K562 (cell line): ENCODE results near the gene HOXB8. TPM values are rescaled to one million over a fixed set of nuclear protein-coding genes. Genes with fewer than 3 reads are reported as not detected.

Experiments used
- ATAC-seq: fragments of 200-7000 bp; cut with Tn5 transposase; 3 replicates; pipeline ENCODE4 v1.9.1; 2020; ENCODE audit warnings: moderate library complexity
- BruUV-seq: library from RNA; stranded (reverse); fragments of 400-500 nt; replicated peaks from 2 replicates; lab custom pipeline; 2021; lab: Mats Ljungman, UMichigan
- CTCF ChIA-PET: fragments of 300-600 bp; formaldehyde crosslinking; extraction: SDS; loops from one replicate; lab custom pipeline; 2021; ENCODE audit warnings: low intra/inter-chr PET ratio; lab: Yijun Ruan, JAX
- POLR2A ChIA-PET: fragments of 300-600, 350-650 bp; sonication (Branson Sonifier 250); formaldehyde crosslinking; extraction: SDS; loops from one replicate; lab custom pipeline; 2021; ENCODE audit warnings: antibody characterized with exemption, inconsistent platforms; lab: Yijun Ruan, JAX
- DNase-seq, 4 experiments: peaks; one replicate each; pipeline versions ENCODE4 v3.0.0 to v3.0.0-alpha.2; 2011 to 2018; ENCODE audit warnings: low spot score in 3 of 4, mixed read lengths in 3 of 4; ENCODE audit errors: extremely low read depth in 1 of 4
- FAIRE-seq: peaks from 2 replicates; lab custom pipeline; 2011; peaks lifted over from hg19 to GRCh38; lab: Jason Lieb, UNC
- H2AFZ ChIP-seq: 2 replicates; pipeline ENCODE4 v1.6.0; 2011; ENCODE audit warnings: low read depth, low read length, control low read depth, inconsistent platforms
- H3K27ac ChIP-seq: fragments of 200-600 bp; 3 replicates; pipeline ENCODE4 v1.8.0; 2011; ENCODE audit warnings: low read depth, mild to moderate bottlenecking, control low read depth, inconsistent platforms, low read length, moderate library complexity, mixed read lengths; ENCODE audit errors: extremely low read depth
- H3K27me3 ChIP-seq, 2 experiments: fragments of 300-600 bp in 1 of 2; 2 replicates in 1 of 2; 3 replicates in 1 of 2; pipeline versions ENCODE4 v1.6.0 to v1.8.0; 2011; ENCODE audit warnings: inconsistent platforms in 2 of 2, low read length in 2 of 2, mild to moderate bottlenecking in 1 of 2, mixed read lengths in 1 of 2, moderate library complexity in 1 of 2; ENCODE audit not compliant: control insufficient read depth in 2 of 2, insufficient read depth in 2 of 2
- H3K36me3 ChIP-seq: fragments of 300-600 bp; 3 replicates; pipeline ENCODE4 v1.8.0; 2011; ENCODE audit warnings: mild to moderate bottlenecking, low read length, inconsistent platforms; ENCODE audit not compliant: control insufficient read depth, insufficient read depth
- H3K4me1 ChIP-seq, 2 experiments: fragments of 200-600 bp in 1 of 2; replicated peaks in 1 of 2; 2 replicates in 1 of 2; 3 replicates in 1 of 2; pipeline versions ENCODE4 v1.5.1 to v1.8.0; 2011; ENCODE audit warnings: inconsistent platforms in 2 of 2, low read length in 2 of 2, mild to moderate bottlenecking in 1 of 2, mixed read lengths in 1 of 2, moderate library complexity in 1 of 2; ENCODE audit not compliant: control insufficient read depth in 2 of 2, insufficient read depth in 2 of 2
- H3K4me2 ChIP-seq: 2 replicates; pipeline ENCODE4 v1.6.1; 2011; ENCODE audit warnings: low read length, control low read depth, inconsistent platforms, mixed read lengths; ENCODE audit not compliant: insufficient read depth
- H3K4me3 ChIP-seq: fragments of 200-600 bp; sonication (generic), shearing (Covaris generic); 2 replicates; pipeline ENCODE4 v1.5.1; 2016; ENCODE audit warnings: control low read depth, inconsistent platforms
- H3K79me2 ChIP-seq: fragments of 200-600 bp; 3 replicates; pipeline ENCODE4 v1.8.0; 2011; ENCODE audit warnings: low read length, inconsistent platforms; ENCODE audit not compliant: control insufficient read depth, insufficient read depth
- H3K9ac ChIP-seq, 2 experiments: 2 replicates each; pipeline versions ENCODE4 v1.6.0 to v1.6.1; 2011; ENCODE audit warnings: low read depth in 2 of 2, low read length in 2 of 2, control low read depth in 1 of 2, inconsistent platforms in 1 of 2, mild to moderate bottlenecking in 1 of 2, mixed read lengths in 1 of 2; ENCODE audit not compliant: insufficient read depth in 1 of 2
- H3K9me1 ChIP-seq: one replicate; pipeline ENCODE4 v1.6.0; 2011; ENCODE audit warnings: inconsistent platforms, mild to moderate bottlenecking, low read length, moderate library complexity; ENCODE audit not compliant: control insufficient read depth, insufficient read depth
- H3K9me3 ChIP-seq: replicated peaks from 2 replicates; pipeline ENCODE4 v1.5.1; 2011; ENCODE audit warnings: low read depth, low read length, inconsistent platforms; ENCODE audit not compliant: control insufficient read depth, insufficient read depth
- H4K20me1 ChIP-seq: replicated peaks from 2 replicates; pipeline ENCODE4 v1.6.1; 2011; ENCODE audit warnings: low read length, inconsistent platforms, mixed read lengths; ENCODE audit not compliant: control insufficient read depth, insufficient read depth
- ARID4B ChIP-seq: sonication (generic); formaldehyde crosslinking; IDR thresholded peaks from 2 replicates; pipeline ENCODE4 v1.8.0; 2022; ENCODE audit warnings: mild to moderate bottlenecking, missing genetic modification reagents
- CREBBP ChIP-seq: IDR thresholded peaks from one replicate; pipeline ENCODE4 v1.6.1; 2012; ENCODE audit warnings: low read depth, mild to moderate bottlenecking, control low read depth, inconsistent platforms, low read length
- NFRKB ChIP-seq: fragments of 450-650 bp; IDR thresholded peaks from 2 replicates; pipeline ENCODE4 v1.6.1; 2016; ENCODE audit warnings: low read depth
- NR4A1 ChIP-seq, 2 experiments: fragments of 250-450 bp in 1 of 2; fragments of 450-650 bp in 1 of 2; sonication (Bioruptor Pico) in 1 of 2; IDR thresholded peaks; 2 replicates each; pipeline versions ENCODE4 v1.4.0 to v1.6.1; 2016 to 2020; ENCODE audit warnings: mild to moderate bottlenecking in 2 of 2, missing compliant biosample characterization in 1 of 2, missing genetic modification characterization in 1 of 2, moderate library complexity in 1 of 2
- ZNF277 ChIP-seq: fragments of 250-450 bp; sonication (Bioruptor Pico); IDR thresholded peaks from 2 replicates; pipeline ENCODE4 v1.8.0; 2022; ENCODE audit warnings: inconsistent platforms, mild to moderate bottlenecking, moderate library complexity, borderline replicate concordance
- ZNF592 ChIP-seq: fragments of 450-650 bp; IDR thresholded peaks from 2 replicates; pipeline ENCODE4 v1.6.1; 2017; ENCODE audit warnings: antibody characterized with exemption, mild to moderate bottlenecking
- WGBS: fragments of 100-300 bp; shearing (Covaris generic); methylation state at CpG from one replicate; pipeline ENCODE4 v1.1.6; 2016; ENCODE audit warnings: low coverage, mixed read lengths; ENCODE audit not compliant: insufficient coverage; ENCODE audit errors: missing lambda C conversion rate; 5-methylcytosine and 5-hydroxymethylcytosine counted together
- in situ Hi-C: fragments of 300-500 bp; cut with MboI; formaldehyde crosslinking; loops from 4 replicates; pipeline ENCODE4 v1.15.0; 2018; ENCODE audit warnings: inconsistent platforms, mixed read lengths
- intact Hi-C: fragments of 100-400 bp; cut with micrococcal nuclease; formaldehyde crosslinking; loops from 2 replicates; pipeline ENCODE4 v1.14.2; 2022
- polyA plus RNA-seq, 8 experiments: library from polyadenylated mRNA; depleted of rRNA in 4 of 8; stranded (reverse) in 5 of 8; unstranded in 3 of 8; fragments of >200 nt; fragmentation: Nextera tagmentation in 2 of 8; fragmentation: Illumina TruSeq in 1 of 8; extraction: Ambion mirVana in 2 of 8; extraction: Trizol in 1 of 8; gene quantifications; 2 replicates each; pipeline versions ENCODE4 v1.2.1 to v1.2.3, GENCODE V29; 2011 to 2014; ENCODE audit warnings: inconsistent platforms in 1 of 8, missing spikeins in 1 of 8
- total RNA-seq, 7 experiments: library from RNA; depleted of rRNA in 6 of 7; stranded (reverse); fragments of >200 nt in 6 of 7; fragmentation: Illumina TruSeq in 2 of 7; extraction: Trizol in 2 of 7; gene quantifications; 2 replicates each; pipeline versions ENCODE4 v1.2.1 to v1.2.3, GENCODE V29; 2011 to 2021; ENCODE audit warnings: low replicate concordance in 1 of 7

Gene HOXB8
- total and polyA plus RNA-seq, 9 of the 15 experiments (the other 6 are each of a cell fraction or from before 2014, with no cell fraction given) = 0.52 to 23.8 (median 3.6) TPM

GRCh38 chr17:48632579-48633265 is 17.6 kb upstream of the HOXB8 start:
- intact Hi-C loops (no loop called here), in situ Hi-C loops (no loop called here)
- peak overlapping the region; percentile 99 for H3K4me2 ChIP-seq
- DNase-seq = peak in 1 of 4 experiments; percentile 53
- no peaks in the 10 kb centered on the region for H3K9me3 ChIP-seq
- H3K9ac ChIP-seq = peak overlapping the region; percentile 82 to 95; a peak in 3 of 4 replicates
- H3K4me3 ChIP-seq = no peak overlapping the region
- no peaks in the 10 kb centered on the region for H4K20me1 ChIP-seq
- H3K79me2 ChIP-seq = peaks cover 46% of the 10 kb centered on the region
- H3K27ac ChIP-seq = peak overlapping the region; percentile 97
- WGBS = 41% methylated on average over 6 of the region's 7 CpGs
- ChIA-PET CTCF (no interaction called here), POLR2A (interaction anchor here (0.6 to 2.5 kb wide), 5 partner anchors 10 to 500 kb away, joined by 4 to 21 read pairs (median 5); no protein-coding TSS in a partner anchor)
- peaks cover 10% of the 10 kb centered on the region; the same call in 1 of the 3 replicates for H3K36me3 ChIP-seq
- no peaks in the 10 kb centered on the region for H3K27me3 ChIP-seq
- no TSS peak for BruUV-seq
- no peaks in the 10 kb centered on the region for H3K9me1 ChIP-seq
- H3K4me1 ChIP-seq = peaks cover 54 to 71% of the 10 kb centered on the region in 2 experiments
- no peak for TF ChIP-seq CREBBP
- TF ChIP-seq ZNF277 (CRISPR knock-in tag) = no peak
- no peak; the same call in none of the 2 replicates for TF ChIP-seq NFRKB
- peak; percentile 22 for TF ChIP-seq ZNF592
- peak; percentile 27; the same call in 1 of the 2 replicates for TF ChIP-seq ARID4B (CRISPR knock-in tag)
- no peak for TF ChIP-seq NR4A1 (CRISPR knock-in tag; IDR thresholded peaks at IDR 0.05)
- 0 out of 2 replicates have a peak, but pooled peaks have one; percentile 6 for TF ChIP-seq NR4A1 (tag; IDR thresholded peaks at IDR 0.05)
- peak overlapping the region; percentile 80 for H2AFZ ChIP-seq
- no peak for FAIRE-seq
- no peak for ATAC-seq
